GM12873 (cell line): ENCODE data around the gene HGF.

Experiments
- TF ChIP-seq, protein P1 (sequence below): IDR thresholded peaks from 2 replicates; pipeline ENCODE4 v1.5.1; 2012; ENCODE audit warnings: low read depth, mild to moderate bottlenecking, moderate library complexity, low read length, control low read depth; ENCODE audit not compliant: insufficient read depth; ENCODE audit errors: missing control alignments

The HGF gene

DNA sequence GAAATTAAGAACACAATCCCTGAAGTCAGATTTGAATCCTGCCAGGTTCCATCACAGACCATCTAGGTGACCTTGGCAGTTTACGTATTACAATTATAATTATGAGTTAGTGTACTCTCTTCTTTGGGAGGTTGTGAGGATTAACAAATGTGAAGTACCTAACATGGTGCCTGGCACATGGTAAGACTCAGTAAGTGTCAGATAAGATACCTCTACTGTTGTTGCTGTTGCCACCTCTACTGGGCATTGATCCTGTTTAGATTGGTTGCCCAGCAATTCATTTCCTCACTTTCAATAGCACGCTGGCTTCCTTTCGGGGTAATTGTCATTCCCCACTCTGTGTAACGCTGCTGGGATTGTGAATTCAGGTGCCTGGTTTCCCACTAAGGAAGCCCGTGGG is 31.7 kb upstream of the HGF start:
- TF ChIP-seq, protein P1, sequence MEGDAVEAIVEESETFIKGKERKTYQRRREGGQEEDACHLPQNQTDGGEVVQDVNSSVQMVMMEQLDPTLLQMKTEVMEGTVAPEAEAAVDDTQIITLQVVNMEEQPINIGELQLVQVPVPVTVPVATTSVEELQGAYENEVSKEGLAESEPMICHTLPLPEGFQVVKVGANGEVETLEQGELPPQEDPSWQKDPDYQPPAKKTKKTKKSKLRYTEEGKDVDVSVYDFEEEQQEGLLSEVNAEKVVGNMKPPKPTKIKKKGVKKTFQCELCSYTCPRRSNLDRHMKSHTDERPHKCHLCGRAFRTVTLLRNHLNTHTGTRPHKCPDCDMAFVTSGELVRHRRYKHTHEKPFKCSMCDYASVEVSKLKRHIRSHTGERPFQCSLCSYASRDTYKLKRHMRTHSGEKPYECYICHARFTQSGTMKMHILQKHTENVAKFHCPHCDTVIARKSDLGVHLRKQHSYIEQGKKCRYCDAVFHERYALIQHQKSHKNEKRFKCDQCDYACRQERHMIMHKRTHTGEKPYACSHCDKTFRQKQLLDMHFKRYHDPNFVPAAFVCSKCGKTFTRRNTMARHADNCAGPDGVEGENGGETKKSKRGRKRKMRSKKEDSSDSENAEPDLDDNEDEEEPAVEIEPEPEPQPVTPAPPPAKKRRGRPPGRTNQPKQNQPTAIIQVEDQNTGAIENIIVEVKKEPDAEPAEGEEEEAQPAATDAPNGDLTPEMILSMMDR, result no peak

DNA sequence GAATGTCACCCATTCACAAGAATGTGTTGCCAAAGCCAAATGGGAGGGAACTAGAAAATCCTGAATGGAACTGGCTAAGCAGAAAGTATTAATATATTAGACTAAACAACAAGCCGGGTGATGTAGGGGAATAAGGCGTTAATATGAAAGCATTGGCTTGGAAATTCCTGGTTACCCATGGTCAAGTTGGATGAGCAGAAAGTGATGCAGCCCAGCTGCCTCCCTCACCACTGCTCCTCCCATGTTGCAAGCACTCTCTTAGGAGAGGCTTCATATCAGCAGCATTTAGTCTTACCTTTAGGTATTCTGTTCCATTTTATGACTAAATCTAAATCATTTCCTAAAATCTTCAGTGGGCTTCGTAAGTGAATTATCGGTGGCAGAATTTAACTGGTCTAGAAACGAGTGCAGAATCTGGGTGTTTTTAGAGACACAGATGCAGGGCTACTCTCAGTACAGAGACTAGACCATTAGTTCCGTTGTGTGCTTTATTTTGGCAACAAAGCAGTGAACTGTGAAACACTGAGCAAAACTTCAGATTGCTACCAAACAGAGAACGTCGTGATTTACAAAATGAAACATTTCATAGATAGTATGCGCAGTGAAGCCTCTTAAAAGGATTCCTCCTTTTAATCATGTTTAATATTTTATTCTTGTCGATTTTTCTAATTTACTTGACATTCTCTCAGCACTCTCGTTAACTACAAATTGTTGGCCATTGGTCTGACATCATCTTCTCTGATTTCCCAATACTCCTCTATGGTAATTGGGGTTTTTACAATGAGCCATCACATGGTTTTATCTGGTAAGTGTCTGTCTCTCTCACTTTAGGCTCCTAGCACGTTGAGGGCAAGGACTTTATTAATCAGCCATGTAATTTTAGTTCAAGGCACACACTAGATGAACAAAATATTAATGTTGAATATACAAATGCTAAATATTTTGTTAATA is 22.0 kb upstream of the HGF start:
- TF ChIP-seq, protein P1, result no peak

DNA sequence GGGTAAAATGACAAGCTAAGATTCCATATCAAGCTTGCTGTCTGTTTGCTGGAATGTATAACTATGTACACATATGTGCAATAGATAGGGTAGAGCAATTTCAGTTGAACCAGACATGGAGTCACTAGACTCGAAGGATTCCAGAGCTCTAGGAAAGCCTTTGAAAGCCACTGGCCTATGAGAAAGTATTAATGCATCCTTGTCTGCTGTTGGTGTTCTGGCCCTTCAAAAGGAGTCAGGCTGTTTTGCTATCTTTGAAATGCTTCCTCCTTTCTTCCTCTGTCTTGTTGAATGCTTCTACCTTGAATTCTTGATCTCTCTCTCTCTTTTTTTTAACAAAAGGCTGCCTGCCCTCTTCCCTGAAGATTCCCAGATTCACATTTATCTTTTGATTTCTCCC is 20.8 kb upstream of the HGF start:
- TF ChIP-seq, protein P1, result no peak

DNA sequence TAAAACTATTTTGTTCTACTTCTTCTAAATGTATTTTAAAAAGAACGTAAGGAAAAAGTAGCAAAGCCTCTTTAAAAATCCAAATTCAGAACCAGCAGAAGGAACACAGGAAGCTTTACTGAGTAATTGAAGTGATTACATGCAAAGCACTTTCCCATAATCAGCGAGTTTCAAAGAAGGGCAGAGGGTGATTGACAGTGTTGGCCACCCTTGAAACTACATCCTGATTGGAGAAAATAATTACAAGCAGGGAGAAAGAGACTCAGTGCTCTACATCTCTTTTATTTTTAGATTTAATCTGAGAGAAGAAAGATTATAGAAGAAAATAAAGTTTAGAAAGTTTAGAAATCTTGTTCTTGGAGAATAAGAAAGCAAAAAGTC is 20.3 kb upstream of the HGF start:
- TF ChIP-seq, protein P1, result no peak

DNA sequence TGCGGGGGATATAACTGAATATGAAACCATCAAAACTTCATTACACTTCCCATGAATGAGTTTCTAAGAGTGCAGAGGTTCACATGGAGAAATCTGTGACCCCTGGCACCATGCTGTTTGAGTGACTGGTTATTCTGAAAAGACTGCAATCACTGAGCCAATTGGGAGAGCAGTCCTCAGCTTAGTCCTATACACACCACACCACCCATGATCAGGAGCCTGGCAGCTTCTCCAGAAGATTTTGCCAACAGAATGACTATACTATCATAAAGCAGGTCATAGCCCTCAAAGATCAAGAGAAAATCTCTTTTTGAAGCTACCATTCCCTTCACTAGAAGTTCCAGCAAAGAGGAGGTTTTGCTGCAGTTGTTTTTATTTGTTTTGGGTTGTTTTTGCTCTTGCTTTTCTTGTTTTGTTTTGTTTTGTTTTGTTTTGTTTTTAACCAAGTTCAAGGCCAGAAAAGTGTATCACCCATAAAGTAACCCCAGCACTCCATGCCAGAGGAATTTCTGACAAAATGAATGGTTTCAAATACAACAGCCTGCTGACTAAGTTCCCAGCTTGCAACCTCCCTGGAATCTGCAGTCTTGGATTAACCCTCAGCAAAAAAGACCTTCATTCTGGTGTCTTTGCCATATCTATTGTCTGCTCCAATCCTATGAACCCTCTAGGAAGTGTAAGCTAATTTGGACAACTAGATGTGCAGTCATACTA is 19.7 kb upstream of the HGF start:
- TF ChIP-seq, protein P1, result no peak

DNA sequence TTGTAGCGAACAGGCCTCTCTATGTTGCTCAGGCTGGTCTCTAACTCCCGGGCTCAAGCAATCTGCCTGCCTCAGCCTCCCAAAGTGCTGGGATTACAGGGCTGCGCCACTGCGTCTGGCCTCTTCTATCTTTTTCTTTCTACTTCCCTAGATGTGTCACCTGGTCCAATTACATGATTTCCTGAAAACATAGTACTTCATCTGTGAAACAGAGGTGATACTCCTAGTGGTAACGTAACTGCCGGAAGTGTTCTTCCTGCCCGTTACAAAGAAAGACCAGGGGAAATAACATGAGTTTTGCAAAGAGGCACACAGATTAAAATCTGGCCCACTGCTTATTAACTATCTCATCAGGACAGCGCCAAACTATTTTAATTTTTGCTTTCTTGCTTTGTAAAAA is 18.4 kb upstream of the HGF start:
- TF ChIP-seq, protein P1, result no peak

DNA sequence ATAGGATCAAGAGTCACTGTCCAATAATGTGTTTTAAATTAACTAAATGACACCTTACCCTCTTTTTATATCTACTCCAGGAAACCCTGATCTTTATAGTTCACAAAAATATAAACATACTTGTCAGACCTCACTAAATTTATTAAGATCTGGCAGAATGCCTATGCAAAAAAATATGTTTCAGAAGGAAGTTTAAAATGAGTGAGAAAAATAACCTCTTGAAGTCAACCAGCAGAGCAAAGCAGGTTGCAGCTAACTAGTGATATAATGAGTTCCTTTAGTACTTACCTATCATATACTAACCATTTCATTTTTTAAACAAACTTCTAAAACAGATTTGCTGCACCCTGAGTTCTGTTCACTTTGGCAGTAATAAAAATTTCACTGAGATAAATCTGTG is 14.0 kb upstream of the HGF start:
- TF ChIP-seq, protein P1, result no peak
